MCF 10A (cell line): ENCODE results near the gene PTPRN2. TPM values are rescaled to one million over a fixed set of nuclear protein-coding genes. Genes with fewer than 3 reads are reported as not detected.

Experiments used
- BruUV-seq: library from RNA; stranded (reverse); fragments of 400-500 nt; replicated peaks from 2 replicates; lab custom pipeline; 2021; lab: Mats Ljungman, UMichigan
- CTCF ChIA-PET: fragments of 300-600 bp; sonication (Branson Sonifier 250); formaldehyde crosslinking; extraction: SDS; loops from one replicate; lab custom pipeline; 2021; ENCODE audit warnings: antibody characterized with exemption, inconsistent platforms; lab: Yijun Ruan, JAX
- POLR2A ChIA-PET: fragments of 300-600, 350-650 bp; sonication (Branson Sonifier 250); formaldehyde crosslinking; extraction: SDS; loops from one replicate; lab custom pipeline; 2020; ENCODE audit warnings: antibody characterized with exemption, inconsistent platforms; lab: Yijun Ruan, JAX
- DNase-seq: peaks from one replicate; pipeline ENCODE4 v3.0.0-alpha.2; 2018; ENCODE audit not compliant: unreplicated experiment
- H3K27ac Mint-ChIP-seq: one replicate; pipeline ENCODE4 v1.8.0; 2022; ENCODE audit warnings: mild to moderate bottlenecking, low read depth, mixed read lengths; ENCODE audit not compliant: unreplicated experiment
- H3K27me3 Mint-ChIP-seq: one replicate; pipeline ENCODE4 v1.8.0; 2022; ENCODE audit warnings: mixed read lengths; ENCODE audit not compliant: insufficient read depth, unreplicated experiment
- H3K36me3 Mint-ChIP-seq: one replicate; pipeline ENCODE4 v1.8.0; 2022; ENCODE audit warnings: mild to moderate bottlenecking, moderate library complexity, mixed read lengths; ENCODE audit not compliant: insufficient read depth, unreplicated experiment
- H3K4me1 Mint-ChIP-seq: one replicate; pipeline ENCODE4 v1.8.0; 2022; ENCODE audit warnings: mixed read lengths; ENCODE audit not compliant: insufficient read depth, unreplicated experiment
- H3K4me3 Mint-ChIP-seq: one replicate; pipeline ENCODE4 v1.8.0; 2022; ENCODE audit warnings: mild to moderate bottlenecking, moderate library complexity, mixed read lengths; ENCODE audit not compliant: unreplicated experiment
- H3K9me3 Mint-ChIP-seq: one replicate; pipeline ENCODE4 v1.8.0; 2022; ENCODE audit warnings: mixed read lengths; ENCODE audit not compliant: unreplicated experiment
- CTCF ChIP-seq: fragments of 200-600 bp; IDR thresholded peaks from one replicate; pipeline ENCODE4 v1.8.0; 2022; ENCODE audit warnings: antibody characterized with exemption, mild to moderate bottlenecking; ENCODE audit not compliant: unreplicated experiment
- intact Hi-C: fragments of 100-400 bp; cut with micrococcal nuclease; formaldehyde crosslinking; loops from 2 replicates; pipeline ENCODE4 v1.14.1; 2022
- total RNA-seq: library from RNA; stranded (reverse); gene quantifications from 2 replicates; pipeline ENCODE4 v1.2.3, GENCODE V29; 2022

PTPRN2 gene
- total RNA-seq, 1 experiment from 2014 or later, result 4.5 TPM

DNA sequence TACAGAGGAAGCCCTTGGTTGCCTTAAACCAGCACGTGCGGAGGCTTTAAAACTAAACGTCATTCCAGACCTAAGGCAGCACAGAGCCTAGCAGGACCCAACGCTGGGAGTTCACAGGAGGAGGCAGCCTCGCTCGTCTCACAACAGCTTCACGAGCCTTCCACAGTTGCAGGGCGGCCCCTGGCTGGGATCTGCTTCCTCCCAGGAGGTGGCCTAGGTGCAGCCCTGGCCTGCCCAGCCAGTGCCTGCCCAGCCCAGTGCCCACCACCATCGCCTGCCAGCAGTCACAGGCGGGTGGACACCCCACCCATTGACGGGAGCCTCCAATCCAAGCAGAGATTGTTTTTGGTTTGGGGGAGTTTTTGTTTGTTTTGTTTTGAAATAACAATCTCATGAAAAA, 96.5 kb downstream of the PTPRN2 start:
- Mint-ChIP-seq H3K4me1 (no peaks in the 10 kb centered on the region), H3K27ac (no peak overlapping the region), H3K27me3 (peaks cover 34% of the 10 kb centered on the region), H3K4me3 (no peak overlapping the region), H3K9me3 (no peaks in the 10 kb centered on the region), H3K36me3 (no peaks in the 10 kb centered on the region)
- BruUV-seq, result no TSS peak
- intact Hi-C loops, result no loop called here
- POLR2A ChIA-PET, result no interaction called here
- TF ChIP-seq CTCF, result no peak
- DNase-seq, result no peak
- CTCF ChIA-PET, result no interaction called here

DNA sequence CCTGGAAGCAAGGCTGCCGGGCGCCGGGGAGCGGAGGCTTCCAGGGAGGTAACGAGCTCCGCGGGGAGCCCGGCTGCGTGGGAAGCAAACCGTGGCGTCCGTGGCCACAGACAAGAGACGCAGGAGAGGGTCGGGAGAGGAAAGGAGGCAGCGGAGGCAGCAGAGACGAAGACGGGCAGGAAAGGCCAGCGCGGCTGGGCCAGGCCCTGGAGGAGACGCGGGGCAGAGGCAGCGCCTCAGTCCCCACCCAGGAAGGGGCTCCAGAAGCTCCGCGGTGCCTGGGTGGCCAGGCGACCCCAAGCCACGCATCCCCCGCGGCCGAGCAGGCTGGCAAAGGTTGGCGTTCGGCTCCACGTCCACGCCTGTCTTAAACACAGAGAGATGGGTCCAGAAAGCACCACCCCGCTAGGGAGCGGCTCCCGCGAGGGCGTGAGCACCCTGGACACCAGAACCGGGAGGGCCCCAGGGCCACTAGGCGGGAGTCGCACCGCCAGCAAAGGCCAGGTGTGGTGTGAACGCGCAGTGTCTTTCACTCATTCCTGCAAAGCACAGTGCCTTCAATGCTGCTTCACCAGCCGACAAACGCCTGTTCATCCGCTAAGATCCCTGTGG, 97.3 kb downstream of the PTPRN2 start:
- Mint-ChIP-seq H3K27ac (no peak overlapping the region), H3K4me1 (no peaks in the 10 kb centered on the region), H3K9me3 (no peaks in the 10 kb centered on the region), H3K36me3 (no peaks in the 10 kb centered on the region), H3K4me3 (no peak overlapping the region), H3K27me3 (peaks cover 37% of the 10 kb centered on the region)
- CTCF ChIA-PET, result no interaction called here
- intact Hi-C loops, result no loop called here
- DNase-seq, result no peak
- POLR2A ChIA-PET, result no interaction called here
- no peak for TF ChIP-seq CTCF
- BruUV-seq, result no TSS peak

- ChIA-PET CTCF (no interaction called here), POLR2A (no interaction called here)
- no peaks in the 10 kb centered on the region for H3K9me3 Mint-ChIP-seq
- H3K27ac Mint-ChIP-seq, result no peak overlapping the region
- H3K36me3 Mint-ChIP-seq, result no peaks in the 10 kb centered on the region
- no peak for DNase-seq
- no TSS peak for BruUV-seq
- intact Hi-C loops, result no loop called here
- peaks cover 30% of the 10 kb centered on the region for H3K27me3 Mint-ChIP-seq
- H3K4me1 Mint-ChIP-seq, result no peaks in the 10 kb centered on the region
- no peak overlapping the region for H3K4me3 Mint-ChIP-seq
- TF ChIP-seq CTCF, result no peak
These were observed 98.0 kb downstream of the PTPRN2 start for GRCh38 chr7:158489462-158490155.

DNA sequence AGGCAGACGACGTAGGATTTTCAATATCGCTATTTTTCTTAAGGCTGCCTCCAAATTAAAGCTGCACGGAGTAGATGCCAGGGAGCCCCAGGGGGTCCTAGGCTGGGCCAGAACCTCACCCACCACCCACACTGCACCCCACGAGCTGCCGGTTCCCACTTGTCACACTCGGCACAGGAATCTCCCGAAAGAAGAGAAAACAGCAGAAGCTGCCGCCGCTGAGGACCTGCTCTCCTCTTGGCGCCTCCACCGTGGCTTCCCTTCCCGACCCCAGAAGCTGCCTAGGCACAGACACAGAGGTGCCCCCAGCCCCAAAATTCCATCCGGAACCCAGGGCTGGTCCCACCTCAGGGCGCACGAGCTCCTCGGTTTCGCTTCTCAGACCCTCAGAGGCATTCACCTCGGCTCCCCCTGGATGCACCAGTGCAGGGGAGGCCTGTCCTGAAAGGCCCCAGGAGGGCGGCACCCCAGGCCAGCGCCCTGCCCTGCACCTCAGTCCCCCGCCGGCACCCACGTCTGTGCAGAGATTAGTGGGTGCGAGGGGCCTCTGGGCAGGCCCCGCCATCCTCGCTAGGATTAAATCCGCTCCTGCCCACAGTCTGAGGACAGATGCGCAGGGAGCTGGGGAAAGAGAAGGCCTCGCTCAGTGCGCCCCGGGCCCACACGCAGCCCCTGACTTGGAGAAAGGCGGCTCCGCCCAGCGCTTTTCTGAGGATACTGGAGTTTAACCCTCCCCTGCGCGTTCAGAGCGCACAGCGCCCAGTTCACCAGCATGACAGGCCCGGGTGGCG, 99.2 kb downstream of the PTPRN2 start:
- no peak for DNase-seq
- no TSS peak for BruUV-seq
- peaks cover 26% of the 10 kb centered on the region for H3K27me3 Mint-ChIP-seq
- POLR2A ChIA-PET, result no interaction called here
- no peaks in the 10 kb centered on the region for H3K9me3 Mint-ChIP-seq
- H3K36me3 Mint-ChIP-seq, result no peaks in the 10 kb centered on the region
- H3K4me3 Mint-ChIP-seq, result no peak overlapping the region
- H3K27ac Mint-ChIP-seq, result no peak overlapping the region
- CTCF ChIA-PET, result no interaction called here
- intact Hi-C loops, result no loop called here
- H3K4me1 Mint-ChIP-seq, result no peaks in the 10 kb centered on the region
- TF ChIP-seq CTCF, result no peak
